Mucosa of descending colon (tissue), 3 donors: ENCODE results near the gene DOK6. TPM values are rescaled to one million over a fixed set of nuclear protein-coding genes. Genes with fewer than 3 reads are reported as not detected.

Source experiments
- ATAC-seq: fragments of 200-7000 bp; cut with Tn5 transposase; one replicate; pipeline ENCODE4 v1.9.1; 2020; ENCODE audit warnings: mild to moderate bottlenecking, moderate library complexity
- DNase-seq, 3 donors: peaks; one replicate each; pipeline ENCODE4 v3.0.0-alpha.2; 2020
- H3K36me3 ChIP-seq: fragments of 200-600 bp; one replicate; pipeline ENCODE4 v1.8.0; 2021; ENCODE audit warnings: low read depth, mild to moderate bottlenecking
- H3K4me1 ChIP-seq: fragments of 200-600 bp; one replicate; pipeline ENCODE4 v1.8.0; 2021; ENCODE audit warnings: low read depth, mild to moderate bottlenecking
- H3K4me3 ChIP-seq: fragments of 200-600 bp; one replicate; pipeline ENCODE4 v1.8.0; 2021; ENCODE audit warnings: mild to moderate bottlenecking
- H3K9me3 ChIP-seq: fragments of 200-600 bp; one replicate; pipeline ENCODE4 v1.8.0; 2021; ENCODE audit warnings: mild to moderate bottlenecking
- CTCF ChIP-seq: fragments of 200-600 bp; IDR thresholded peaks from one replicate; pipeline ENCODE4 v1.8.0; 2022; ENCODE audit warnings: antibody characterized with exemption, mild to moderate bottlenecking
- intact Hi-C, 2 donors: fragments of 100-400 bp; cut with DNase I in 1 of 2; cut with micrococcal nuclease in 1 of 2; formaldehyde crosslinking; loops; one replicate each; pipeline versions ENCODE4 v1.11.0 to v1.11.1; 2022; cut with DNase I, micrococcal nuclease
- total RNA-seq, 3 donors: library from RNA; stranded (reverse); fragmentation: NEBNext Ultra II Directional in 2 of 3; extraction: Animal tissue kit (Norgen Biotek cat#: 25700) in 2 of 3; gene quantifications; one replicate each; pipeline versions ENCODE4 v1.2.1 to v1.2.4, GENCODE V29; 2021 to 2023
- donor health status: DM: no; HTN: no; CAD: no; lungs with moderate emphysema.
- donor health status: DM: no; HTN: no; CAD: no.
- donor health status: DM: no; HTN: yes; CAD: no.

The DOK6 gene
- total RNA-seq, 3 donors from 2014 or later = 0.12 to 2.2 (median 0.72) TPM

- no peaks in the 10 kb centered on the region for H3K36me3 ChIP-seq
- no peaks in the 10 kb centered on the region for H3K4me1 ChIP-seq
- H3K9me3 ChIP-seq = no peaks in the 10 kb centered on the region
- no peak for ATAC-seq
- TF ChIP-seq CTCF = no peak
- no peak for DNase-seq
- no peak overlapping the region for H3K4me3 ChIP-seq
- intact Hi-C loops = no loop called here
These were observed 35.0 kb upstream of the DOK6 start for GRCh38 chr18:69365658-69366057.

- no peak for DNase-seq
- H3K36me3 ChIP-seq = no peaks in the 10 kb centered on the region
- intact Hi-C loops = no loop called here
These were observed 33.6 kb upstream of the DOK6 start for GRCh38 chr18:69367104-69367503.

DNA sequence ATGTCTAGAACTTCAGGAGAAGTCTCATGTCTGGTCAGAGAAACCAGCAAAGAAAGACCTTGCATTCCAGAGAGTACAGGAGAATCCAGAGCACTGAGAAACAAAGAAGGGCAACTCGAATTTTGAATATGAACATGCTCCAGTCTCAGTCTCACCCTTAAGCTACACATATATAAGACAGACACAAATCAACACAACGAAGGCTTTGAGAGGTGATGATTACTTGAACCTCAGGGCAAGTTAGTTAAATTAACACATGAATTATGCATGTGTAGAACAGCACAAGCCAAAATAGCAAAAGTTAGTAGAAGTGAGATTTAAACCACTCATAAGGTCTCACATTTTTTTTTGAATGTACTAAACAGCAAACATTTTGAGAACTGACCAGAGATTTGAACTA is 29.0 kb upstream of the DOK6 start:
- Histone ChIP-seq H3K9me3 (no peaks in the 10 kb centered on the region), H3K4me3 (no peak overlapping the region), H3K4me1 (no peaks in the 10 kb centered on the region), H3K36me3 (no peaks in the 10 kb centered on the region)
- no peak for TF ChIP-seq CTCF
- intact Hi-C loops = no loop called here
- DNase-seq = no peak
- no peak for ATAC-seq

More at GRCh38 chr18:69367104-69367503, 33.6 kb upstream of the DOK6 start:
- TF ChIP-seq CTCF = no peak
- no peak for ATAC-seq
- no peak overlapping the region for H3K4me3 ChIP-seq
- H3K4me1 ChIP-seq = no peaks in the 10 kb centered on the region
- no peaks in the 10 kb centered on the region for H3K9me3 ChIP-seq

DNA sequence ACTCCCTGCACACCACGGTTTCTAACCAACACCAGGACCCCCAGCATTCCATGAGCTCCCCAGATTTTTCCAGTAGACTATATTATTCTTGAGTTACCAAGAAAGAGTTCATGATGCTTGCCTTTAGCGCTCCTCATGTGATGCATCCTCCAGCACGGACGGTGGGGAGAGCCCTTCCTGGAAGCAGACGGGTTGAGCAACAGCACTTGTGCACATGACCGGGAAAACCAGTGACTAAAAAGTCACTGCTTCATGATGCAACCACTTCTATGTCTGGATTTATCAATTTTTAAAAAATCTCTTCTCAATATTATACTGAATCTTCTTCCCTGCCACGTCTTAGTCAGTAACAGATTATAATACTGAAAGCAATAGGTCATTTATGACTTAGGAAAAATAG is 20.4 kb upstream of the DOK6 start:
- no peak overlapping the region for H3K4me3 ChIP-seq
- no peaks in the 10 kb centered on the region for H3K4me1 ChIP-seq
- intact Hi-C loops = no loop called here
- no peaks in the 10 kb centered on the region for H3K9me3 ChIP-seq
- no peaks in the 10 kb centered on the region for H3K36me3 ChIP-seq
- ATAC-seq (no peak), DNase-seq (no peak)
- TF ChIP-seq CTCF = no peak

GRCh38 chr18:69383186-69383585 is 17.5 kb upstream of the DOK6 start:
- Histone ChIP-seq H3K4me3 (no peak overlapping the region), H3K9me3 (no peaks in the 10 kb centered on the region), H3K36me3 (no peaks in the 10 kb centered on the region), H3K4me1 (no peaks in the 10 kb centered on the region)
- DNase-seq (no peak), ATAC-seq (no peak)
- no peak for TF ChIP-seq CTCF
- intact Hi-C loops = no loop called here

GRCh38 chr18:69387186-69387585 is 13.5 kb upstream of the DOK6 start:
- intact Hi-C loops = no loop called here
- Histone ChIP-seq H3K36me3 (no peaks in the 10 kb centered on the region), H3K4me3 (no peak overlapping the region), H3K4me1 (no peaks in the 10 kb centered on the region), H3K9me3 (no peaks in the 10 kb centered on the region)
- DNase-seq = no peak
- no peak for ATAC-seq
- no peak for TF ChIP-seq CTCF
